ENCODE data around the gene SEMA3B.
"Not testable (repeated sequence)": the region's sequence is repeated elsewhere in the genome, so short reads cannot be mapped to it uniquely, and the experiment has no call there.

The SEMA3B gene

DNA sequence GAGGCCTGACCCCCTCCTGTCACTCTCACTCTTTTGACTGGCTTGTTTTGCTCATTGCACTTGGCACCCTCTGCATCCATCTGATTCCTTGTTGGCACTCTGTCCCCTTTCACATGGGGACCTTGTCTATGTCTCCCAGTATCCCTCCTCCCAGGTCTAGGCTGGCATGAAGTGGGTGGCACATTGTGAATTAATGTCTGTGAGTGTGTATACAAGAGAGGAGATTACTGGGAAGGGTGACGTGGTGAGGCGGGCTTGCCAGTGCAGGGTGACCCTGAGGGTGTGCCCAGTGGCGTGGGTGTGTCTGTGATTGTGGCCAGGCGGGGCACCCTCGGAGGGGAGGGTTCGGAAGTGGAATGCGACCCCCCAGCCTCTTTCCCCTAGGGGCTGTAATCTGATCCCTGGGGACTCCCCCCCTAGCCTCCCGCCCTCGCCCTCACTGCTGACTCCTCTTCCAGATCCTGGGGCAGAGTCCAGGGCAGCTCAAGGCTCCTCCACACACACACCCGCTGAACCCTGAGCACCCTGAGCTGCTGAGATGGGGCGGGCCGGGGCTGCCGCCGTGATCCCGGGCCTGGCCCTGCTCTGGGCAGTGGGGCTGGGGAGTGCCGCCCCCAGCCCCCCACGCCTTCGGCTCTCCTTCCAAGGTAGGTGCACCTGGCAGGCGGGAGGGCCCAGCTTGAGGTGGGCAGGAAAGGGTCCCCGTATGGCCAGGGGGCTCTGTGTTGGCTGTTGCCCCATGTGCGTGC lies at the start of gene SEMA3B:
Gene SEMA3B (plus strand): TSS at position 445 of the 749 bp plus-strand sequence. CDS start 94 bp downstream, at position 539.
- no peak for FAIRE-seq

DNA sequence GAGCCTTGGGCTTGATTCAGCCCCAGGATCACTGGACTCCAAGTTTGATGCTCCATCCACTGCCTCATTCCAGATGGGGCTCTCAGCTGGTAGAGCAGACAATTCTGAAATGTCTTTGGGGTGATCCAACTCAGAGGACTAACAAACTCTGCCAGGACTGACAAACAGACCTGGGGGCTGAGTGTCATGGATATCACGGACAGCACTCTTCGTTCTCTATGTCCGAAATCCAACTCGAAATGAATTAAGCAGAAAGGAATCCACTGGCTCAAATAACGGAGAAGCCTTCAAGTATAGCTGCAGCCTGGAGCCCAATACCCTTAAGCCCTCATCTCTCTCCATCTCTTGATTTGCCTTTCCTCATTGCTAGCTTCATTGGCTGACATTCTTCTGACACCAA lies 49.7 kb upstream of the SEMA3B start:
- FAIRE-seq: no peak

DNA sequence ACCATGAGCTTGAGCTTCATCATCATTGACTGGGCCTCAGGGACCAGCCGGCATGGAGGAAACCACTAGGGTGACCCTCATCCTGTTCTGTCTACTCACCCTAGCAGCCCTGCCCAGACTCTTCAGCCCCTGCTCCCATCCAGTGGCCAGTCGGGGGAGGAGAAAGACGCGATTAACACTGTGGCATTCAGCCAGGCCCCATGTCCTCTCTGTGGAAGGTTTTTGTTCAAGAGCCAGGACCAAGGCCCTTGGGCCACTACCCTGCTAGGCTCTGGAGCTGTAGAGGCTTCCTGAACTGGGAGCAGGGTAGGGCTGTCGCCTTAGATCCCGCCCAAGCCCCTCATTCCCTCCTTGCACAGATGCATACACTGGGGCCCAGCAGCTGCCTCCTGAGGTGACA lies 48.8 kb upstream of the SEMA3B start:
- no peak for FAIRE-seq

DNA sequence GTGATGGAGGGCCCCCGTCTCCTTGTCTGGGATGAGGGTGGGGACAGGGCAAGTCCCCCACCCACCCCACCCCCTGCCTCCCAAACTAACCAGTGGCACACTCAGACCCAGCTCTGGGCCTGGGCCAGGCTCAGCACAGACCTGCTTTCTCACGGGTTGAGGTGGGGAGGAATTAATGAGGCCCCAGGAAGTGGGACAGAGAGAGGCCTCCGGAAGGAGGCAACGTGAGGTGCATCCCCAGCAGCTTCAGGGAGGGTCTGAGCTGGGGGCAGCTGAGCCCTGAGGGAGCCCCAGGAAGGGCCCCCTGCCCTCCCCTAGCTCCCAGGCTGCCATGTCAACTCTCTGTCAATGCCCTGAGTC lies 47.9 kb upstream of the SEMA3B start:
- no peak for FAIRE-seq

DNA sequence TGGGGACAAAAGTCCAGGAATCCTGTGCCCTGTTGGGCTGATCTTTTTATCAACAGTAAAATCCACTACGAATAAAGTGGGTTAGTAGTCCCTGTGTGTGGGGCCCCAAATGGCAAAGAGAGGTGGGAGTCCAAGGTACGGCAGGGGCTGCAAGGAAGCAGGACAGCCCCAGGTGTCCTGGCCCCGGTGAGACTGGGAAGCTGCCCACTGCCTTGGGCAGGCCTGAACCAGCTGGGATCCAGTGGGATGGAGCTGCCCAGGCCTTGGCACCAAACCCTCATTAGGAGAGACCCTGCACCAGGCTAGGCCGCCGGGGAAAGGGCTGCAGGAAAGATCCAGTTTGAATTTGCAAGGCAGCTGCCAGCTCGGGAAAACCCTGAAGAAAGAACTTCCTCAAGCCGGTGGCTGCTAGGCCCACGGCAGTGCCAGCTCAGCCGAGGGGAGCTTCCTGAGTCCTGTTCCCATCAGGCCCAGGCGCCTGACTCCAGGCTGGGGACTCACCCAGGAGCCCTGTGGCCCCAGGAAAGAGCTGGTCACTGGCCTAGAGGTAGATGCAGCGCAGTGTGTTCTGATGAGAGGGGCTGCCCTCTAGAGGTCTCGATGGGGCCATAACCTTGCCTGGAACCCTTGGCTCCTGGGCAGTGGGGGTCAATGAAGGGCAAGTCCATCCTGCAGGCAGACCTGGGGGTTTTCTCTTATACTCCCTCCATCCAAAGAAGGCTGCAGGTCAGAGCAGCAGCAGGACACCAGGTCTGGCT lies 47.4 kb upstream of the SEMA3B start:
- FAIRE-seq: no peak

DNA sequence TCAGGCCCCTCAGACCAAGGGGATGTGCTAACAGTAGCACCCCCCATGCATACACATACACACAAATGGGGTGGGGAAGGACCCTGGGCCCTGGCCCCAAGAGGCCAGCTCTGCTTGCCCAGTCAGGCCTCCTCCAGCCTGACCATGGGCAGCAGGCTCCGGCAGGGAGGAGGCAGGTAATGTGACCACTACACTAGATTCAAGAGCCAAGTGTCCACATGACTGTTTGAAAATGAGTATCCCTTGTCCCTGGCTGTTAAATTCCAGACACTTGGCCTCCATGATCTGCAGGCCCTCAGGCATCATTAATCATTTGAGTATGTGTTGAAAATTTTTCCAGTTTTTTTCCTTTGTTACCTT lies 46.8 kb upstream of the SEMA3B start:
- FAIRE-seq: no peak

DNA sequence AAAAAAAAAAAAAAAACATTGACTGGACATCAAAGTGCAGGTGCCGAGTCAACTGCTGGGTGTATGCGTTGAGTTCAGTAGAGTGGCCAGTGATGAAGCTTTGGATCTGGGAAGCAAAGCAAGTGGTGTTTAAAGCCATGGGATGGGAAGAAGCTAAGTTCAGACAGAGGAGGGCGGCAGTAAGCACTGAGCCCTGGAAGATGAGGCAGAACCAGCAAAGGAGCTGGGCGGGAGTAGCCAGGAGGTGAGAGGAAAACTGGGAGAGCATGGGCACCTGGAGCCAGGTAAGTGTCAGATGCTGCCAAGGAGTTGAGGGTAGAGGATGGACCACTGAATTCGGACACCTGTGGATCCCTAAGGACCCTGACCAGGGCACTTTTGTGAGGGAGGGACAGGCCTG lies 44.3 kb upstream of the SEMA3B start:
- FAIRE-seq: no peak

DNA sequence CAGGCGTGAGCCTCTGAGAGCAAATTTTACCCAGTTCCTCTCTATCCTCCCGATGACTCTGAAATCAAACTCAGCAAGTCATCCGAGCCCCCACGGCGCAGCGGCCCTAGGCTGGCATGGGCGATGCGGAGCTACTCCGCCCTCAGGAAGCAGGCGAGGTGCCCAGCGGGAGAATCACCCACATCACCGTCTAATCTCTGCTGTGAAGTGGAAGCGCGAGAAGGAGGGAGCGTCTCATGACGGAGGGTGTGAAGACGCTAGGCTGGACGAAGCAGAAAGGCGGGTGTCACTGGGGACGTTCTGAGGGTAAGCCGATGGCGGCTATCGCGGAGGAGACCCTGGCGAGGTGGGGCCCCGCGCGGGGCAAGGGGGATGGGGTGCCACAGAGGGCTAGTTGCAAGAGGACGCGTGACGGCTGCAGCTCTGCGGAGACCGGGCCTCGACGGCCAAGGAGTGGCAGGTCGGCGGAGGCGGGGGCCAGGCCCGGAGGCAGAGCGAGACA lies 42.0 kb upstream of the SEMA3B start:
- no peak for FAIRE-seq

DNA sequence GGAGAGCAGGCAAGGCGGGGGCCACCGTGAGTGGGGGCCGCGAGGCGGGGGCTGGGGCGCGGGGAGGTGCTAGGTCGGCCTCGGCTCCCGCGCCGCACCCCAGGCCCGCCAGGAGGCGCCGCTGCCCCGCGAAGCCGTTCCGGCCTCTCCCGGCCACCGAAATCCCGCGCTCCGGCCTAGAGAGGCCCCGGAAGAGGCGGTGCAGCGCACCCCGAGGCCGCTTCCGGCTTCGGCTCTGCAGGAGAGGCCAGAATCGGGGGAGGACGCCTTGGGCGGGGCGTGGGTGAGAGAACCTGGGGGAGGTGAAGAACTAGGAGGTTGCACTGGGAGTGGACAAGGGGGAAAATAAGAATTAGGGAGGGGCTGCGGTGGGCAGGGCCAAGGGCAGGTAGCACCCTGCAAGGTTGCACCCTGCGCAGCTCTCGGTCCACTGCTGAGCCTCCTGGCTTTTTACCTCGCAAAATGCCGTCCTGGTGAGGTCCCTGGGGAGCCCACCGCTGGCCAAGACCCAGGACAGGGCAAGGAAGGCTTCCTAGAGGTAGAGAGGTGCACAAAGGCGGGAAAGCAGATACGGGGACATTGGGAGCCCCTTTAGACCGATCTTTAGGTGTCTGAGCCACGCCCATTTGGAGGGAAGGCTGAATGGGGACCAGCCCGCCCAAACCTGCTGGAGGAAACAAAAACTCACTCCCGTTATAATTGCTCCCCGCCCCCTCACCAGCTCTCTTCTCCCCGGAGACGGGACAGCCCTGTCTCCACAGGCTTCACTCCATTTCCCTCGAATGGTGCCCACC lies 41.4 kb upstream of the SEMA3B start:
- FAIRE-seq: no peak

DNA sequence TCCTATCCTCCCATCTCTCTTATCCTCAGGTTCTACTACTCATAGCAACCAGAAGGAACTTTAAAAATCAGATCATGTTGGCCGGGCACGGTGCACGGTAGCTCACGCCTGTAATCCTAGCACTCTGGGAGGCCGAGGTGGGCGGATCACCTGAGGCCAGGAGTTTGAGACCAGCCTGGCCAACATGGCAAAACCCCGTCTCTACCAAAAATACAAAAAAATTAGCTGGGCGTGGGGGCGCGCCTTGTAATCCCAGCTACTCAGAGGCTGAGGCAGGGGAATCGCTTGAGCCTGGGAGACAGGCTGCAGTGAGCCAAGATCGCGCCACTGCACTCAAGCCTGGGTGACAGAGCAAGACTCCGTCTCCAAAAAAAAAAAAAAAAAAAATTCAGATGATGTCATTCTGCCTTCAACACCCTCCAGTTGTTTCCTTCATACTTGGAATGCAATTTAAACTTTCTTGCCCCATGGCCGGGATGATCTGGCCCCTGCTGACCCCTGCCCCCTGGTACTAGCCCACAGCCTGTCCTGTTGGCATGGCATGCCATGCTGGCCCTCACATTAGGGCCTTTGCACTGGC lies 40.7 kb upstream of the SEMA3B start:
- not testable (repeated sequence) for FAIRE-seq

DNA sequence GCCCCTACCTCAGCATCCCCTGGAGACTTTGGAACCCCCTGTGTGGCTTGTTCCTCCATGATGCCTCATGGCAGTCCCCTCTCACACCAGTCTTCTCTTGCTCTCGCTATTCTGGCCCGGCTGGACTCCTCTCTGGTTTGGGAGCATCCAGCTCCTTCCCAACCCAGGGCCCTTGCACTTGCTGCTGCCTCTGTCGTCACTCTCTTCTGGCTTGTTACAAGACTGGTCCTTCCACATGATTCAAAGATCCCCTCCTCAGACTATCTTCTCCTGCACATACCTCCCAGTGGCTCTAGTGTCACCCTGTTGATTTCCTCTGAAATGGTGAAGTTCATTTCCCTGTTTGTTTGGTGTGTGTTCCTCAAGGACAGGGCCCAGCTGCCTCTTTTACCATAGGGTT lies 39.5 kb upstream of the SEMA3B start:
- FAIRE-seq: no peak

DNA sequence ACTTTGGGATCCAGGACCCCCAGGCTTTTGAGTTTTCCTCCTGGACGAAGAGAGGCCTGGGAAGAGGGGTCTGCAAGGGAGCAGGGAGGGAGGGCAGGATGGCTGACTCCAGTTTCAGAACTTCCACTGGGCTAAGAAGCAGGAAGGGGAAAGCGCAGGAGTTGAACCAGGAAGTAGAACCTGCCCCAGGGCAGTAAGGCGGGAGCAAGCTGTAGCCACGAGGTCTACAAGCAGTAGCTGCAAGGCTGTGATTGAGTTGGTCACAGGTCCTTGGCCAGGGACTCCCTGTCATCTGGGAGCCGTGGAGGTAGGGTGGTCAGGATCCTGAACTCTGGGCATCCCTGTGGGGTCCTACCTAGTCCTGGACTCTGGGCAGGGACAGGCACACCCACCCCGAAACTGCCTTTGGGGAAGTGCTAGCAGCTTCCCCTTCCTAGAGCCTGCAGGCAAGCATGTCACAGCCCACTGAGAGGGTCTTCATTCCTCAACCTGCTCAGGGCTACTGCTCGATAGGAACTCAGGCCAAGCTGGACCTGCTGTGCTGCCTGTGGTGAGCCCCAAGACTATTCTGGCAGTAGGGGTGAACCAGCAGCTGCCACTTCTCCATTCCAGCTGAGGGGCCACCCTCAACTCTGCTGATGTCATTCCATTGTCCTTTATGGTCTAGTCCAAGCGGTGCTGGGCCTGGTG lies 38.7 kb upstream of the SEMA3B start:
- no peak for FAIRE-seq

DNA sequence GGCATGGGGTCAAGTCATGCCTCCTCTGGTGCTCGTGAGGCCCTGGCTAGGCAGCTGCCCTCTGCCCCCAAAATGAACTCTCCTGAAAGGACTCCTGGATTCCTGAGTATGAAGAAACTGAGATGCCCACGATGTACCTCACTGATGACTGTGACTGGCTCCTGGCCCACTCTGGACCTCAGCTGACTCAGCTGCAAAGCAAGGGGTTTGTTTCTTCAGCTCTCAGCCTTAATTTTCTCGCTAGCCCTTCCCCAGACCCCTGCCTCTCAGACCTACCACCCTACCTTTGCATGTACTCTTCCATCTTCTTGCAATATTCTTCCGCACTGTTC lies 38.2 kb upstream of the SEMA3B start:
- FAIRE-seq: no peak

DNA sequence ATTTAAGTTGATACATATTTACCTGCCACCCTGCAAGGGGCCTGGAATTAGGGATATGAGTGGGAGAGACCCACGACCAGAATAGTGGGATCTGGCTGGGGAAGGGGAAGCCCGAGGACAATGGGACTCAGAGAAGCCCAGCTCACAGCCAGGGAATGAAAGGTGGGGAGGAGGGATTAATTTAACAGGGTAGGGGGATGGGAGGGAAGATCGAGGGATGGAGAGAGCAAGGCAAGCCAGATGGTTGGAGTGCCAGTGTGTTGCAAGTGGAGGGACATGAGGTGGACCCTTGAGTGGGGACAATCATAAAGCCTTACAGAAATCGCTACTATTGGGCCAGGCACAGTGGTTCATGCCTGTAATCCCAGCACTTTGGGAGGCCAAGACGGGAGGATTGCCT lies 37.4 kb upstream of the SEMA3B start:
- no peak for FAIRE-seq

DNA sequence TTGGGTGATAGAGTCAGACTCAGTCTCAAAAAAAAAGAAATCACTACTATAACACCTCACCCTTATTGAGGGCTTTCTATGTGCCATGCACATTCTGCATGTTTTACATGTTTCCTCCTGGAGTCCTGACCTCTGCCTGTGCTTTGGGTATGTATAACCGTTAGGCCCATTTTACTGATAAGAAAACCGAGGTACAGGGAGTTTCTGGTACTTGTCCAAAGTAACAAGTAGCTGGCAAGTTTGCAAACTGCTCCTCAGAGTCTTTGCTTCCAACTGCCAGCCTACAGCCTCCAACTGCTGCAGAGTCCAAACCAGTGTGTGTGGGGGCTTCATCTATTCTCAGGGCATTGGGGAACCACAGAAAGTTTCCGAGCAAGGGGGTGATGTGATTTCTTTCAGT lies 36.6 kb upstream of the SEMA3B start:
- FAIRE-seq: no peak

DNA sequence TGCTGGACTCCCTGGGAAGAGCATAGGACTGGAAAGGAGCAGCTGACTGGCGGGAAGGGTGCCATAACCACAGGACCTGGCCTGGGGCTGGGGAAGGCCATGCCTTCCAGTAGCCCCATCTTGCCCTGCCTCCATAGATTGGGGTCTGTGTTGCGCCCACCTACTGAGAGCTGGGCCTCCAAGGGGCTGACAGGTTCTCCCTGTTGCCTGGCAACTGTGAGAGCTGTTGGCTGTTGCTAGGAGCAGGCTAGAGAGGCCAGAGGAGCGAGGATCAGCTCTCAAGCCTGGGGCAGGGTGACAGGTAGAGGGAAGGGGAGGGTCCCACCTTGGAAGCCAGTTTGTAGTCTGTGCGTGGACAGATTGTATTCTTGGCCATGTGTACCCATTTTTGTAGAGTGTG lies 35.8 kb upstream of the SEMA3B start:
- FAIRE-seq: no peak

DNA sequence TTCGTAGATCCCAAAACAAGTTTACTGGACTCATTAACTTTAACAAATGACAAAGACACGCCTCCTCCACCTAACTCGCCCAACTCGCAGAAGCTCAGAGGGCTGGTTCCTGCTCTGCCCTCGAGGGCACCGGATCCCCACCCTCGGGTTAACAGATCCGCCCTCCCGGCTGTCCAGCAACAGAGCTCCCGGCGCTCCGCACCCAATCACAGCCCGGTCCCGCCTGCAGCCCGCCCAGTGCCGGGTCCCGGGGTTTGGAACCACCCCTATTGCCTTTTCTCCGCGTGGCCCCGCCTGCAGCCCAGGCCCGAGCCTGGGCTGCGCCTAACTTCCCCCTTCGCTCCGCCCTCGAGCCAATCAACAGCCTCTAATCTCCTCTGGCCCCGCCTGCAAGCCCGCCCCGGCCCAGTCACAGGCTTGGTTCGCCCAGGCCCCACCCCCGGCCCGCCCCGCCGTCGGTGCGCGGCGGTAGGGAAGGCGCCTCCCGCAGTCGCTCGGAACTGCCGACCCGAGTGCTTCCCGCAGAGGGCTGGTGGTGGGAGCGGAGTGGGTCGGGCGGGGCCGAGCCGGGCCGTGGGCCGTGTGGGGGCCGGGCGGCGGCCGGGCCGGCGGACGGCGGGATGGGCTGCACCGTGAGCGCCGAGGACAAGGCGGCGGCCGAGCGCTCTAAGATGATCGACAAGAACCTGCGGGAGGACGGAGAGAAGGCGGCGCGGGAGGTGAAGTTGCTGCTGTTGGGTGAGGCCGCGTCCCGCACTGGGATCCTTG lies 33.0 kb upstream of the SEMA3B start, which contains the start of gene GNAI2:
Gene GNAI2 (plus strand): TSS at position 489 of the 768 bp plus-strand sequence. CDS start 132 bp downstream, at position 621.
- peak; percentile 86 for FAIRE-seq

DNA sequence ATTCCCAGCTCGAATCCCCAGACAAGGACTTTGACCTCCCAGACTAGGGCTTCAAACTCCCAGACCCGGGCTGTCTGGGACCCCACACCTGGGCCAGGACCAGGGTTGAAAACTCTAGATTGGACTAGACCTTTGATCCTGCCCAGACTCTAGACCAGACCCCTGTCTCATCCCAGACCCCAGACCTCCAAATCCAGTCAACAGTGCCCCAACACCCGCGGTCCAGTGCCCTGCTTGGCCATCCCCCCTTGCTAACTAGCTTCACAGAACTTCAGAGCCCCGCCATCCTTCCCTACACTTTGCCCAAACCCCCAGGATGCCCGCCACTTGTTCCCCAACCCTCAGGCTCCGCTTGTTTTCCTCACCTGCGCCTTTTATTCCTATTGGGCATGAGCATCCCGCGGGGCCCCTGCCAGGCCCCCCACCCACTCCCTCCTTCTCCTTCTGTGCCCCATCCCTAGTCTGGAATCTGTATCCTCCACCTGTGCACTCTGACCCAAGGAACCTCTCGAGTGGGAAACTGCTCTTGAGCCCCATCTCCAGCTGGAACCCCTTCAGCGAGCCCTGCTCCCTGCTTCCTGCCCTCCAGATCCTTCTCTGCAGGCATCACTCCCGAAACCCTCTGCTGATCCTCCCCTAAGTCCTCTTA lies 32.3 kb upstream of the SEMA3B start:
- FAIRE-seq: no peak

DNA sequence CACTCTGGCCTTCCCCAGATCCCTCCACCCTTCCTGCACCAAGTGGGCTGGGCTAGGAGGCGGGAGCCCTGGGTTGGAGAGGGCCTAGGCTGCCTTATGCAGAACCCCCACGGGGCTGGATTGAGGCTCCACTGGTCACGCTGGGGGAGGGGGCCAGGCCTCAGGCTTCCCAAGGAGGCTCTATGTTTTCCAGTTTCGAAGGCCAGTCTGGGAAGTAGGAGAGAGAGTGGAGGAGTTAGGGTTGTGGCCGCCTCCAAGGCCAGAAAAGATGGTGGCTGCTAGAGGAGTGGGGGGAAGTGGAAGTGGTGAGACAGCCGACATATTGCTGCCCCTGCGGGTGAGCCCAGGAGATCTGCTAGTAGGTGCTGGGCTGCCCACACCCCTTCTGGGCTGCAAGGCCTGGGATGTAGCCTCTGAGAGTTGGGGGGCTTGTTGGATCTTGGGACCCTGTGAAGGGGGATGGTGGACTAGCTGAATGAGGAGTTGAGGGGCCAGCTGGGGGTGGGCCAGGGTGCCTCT lies 31.8 kb upstream of the SEMA3B start:
- no peak for FAIRE-seq

DNA sequence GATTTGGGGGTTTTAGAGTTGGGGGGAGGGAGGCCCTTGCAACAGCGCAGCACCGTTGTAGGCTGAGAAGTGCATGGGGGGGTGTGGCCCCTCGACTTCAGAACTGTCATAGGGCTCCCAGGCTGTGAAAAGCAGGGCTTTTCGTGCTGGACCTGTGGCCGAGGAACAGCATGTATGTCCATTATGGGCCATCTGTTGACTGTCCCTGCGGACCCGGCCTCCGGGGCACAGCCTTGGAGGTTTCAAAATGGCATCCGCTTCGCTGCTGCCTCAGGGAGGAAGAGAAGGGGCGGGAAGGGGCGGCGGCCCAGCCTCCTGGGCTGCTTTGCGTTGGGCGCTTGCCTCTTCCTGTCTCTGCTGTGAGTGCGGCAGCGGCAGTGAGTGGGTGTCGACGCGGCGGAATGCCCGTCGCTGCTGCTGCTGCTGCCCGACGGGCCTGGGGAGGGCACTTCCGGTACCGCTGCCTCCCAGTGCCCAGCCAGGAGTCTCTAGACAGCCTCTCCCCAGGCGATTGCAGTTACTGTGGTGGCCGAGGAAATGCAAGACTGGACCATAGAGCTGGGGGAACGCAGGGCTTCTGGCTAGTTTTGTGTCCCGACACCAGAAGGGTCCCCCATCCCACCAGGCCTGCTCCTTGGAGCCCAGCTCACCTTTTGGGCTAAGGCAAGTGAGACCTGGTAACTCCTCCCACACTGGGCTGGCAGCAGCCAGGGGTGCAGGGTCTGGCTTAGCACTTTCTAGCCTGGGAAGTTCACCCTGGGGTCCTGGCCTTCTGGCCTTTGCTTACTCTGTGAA lies 31.0 kb upstream of the SEMA3B start:
- no peak for FAIRE-seq

Data from islet of Langerhans (tissue), 1 donor.